Hematopoietic multipotent progenitor cell treated with erythropoietin and hydrocortisone succinate and interleukin-3 and kit ligand, for 17 days (in vitro differentiated cells): ENCODE measurements around the gene TBC1D3E.
"Not testable (repeated sequence)": the region's sequence is repeated elsewhere in the genome, so short reads cannot be mapped to it uniquely, and the experiment has no call there.

Source experiments
- DNase-seq: peaks from one replicate; pipeline ENCODE4 v3.0.0-alpha.2; 2015; ENCODE audit warnings: low spot score

TBC1D3E gene

DNA sequence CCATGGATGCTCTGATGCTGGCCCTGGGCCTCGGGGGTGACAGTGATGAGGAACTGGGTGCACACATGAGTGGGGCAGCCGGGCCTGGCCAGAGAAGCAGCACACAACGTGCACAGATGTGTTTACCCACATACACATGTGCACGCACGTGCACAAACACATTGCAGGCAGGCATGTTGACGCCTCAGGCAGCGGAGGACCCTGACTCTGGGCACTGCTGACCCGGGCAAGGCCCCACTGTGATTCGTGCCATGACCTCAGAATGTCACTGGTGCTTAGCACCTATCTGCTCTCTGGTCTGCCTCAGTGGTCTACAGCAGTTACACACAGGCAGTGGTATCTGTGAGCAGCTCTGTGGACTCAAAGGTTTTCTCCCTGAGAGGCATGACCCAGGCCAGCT, at the start of gene TBC1D3E:
Gene TBC1D3E (plus strand): TSS at position 301 of the 400 bp plus-strand sequence. CDS start 1,545 bp downstream, outside the sequence.
- DNase-seq: not testable (repeated sequence)

DNA sequence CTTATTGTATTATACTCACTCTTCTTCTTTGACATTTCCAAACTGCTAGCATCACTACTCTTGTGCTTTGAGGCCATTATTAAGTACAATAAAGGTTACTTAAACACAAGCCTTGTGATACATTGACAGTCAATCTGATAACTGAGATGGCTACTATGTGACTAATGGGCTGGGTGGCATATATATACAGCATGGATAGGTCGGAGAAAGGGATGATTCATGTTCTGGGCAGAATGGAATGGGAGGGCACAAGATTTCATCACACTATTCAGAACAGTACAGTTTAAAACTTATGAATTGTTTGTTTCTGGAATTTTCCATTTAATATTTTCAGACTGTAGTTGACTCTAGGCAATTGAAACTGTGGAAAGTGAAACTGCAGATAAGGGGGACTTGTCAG, 40.4 kb upstream of the TBC1D3E start:
- DNase-seq: not testable (repeated sequence)

- DNase-seq: not testable (repeated sequence)
These were observed 39.6 kb upstream of the TBC1D3E start for GRCh38 chr17:38088120-38088519.

GRCh38 chr17:38094059-38094694, 33.6 kb upstream of the TBC1D3E start:
- DNase-seq: not testable (repeated sequence)

DNA sequence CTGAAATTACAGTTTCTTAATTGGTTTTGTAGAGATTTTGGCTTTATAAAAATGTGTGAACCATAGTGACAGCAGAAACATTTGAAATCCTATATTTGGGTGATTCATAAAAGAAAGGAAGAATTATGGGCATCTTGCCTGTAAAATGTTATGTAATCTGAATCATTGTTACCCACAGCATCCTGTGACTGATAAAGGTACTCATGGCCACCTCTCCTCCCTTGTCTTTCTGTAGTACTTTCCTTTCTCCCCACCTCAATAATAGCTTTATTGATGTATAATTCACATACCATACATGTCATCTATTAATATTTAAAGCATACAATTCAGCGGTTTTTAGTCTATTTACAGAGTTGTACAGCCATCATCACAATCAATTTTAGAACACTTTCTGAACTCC, 28.5 kb upstream of the TBC1D3E start:
- DNase-seq: not testable (repeated sequence)

DNA sequence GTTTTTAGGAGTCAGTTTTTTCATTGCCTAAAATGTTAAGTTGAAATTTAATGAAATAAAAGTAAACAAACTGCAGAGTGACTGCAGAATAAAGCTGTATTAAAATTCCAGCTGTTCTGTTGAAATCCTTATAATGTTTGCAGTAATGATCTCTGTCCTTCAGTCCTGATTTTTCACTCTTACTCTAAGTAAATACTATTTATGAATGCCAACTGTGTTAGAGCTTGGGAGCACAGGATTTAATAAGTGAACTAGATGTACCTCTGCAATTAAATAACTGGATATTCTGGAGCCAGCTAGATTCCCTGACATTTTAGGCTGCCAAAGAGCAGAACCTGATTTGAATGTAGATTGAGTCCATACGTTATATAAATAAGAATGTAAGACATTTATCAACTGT, 7.9 kb upstream of the TBC1D3E start:
- not testable (repeated sequence) for DNase-seq

GRCh38 chr17:38134860-38135259, 7.1 kb downstream of the TBC1D3E start:
- DNase-seq: not testable (repeated sequence)
